Fibroblast of villous mesenchyme (primary cell): Measurements from ENCODE around the gene SYPL1. TPM values are rescaled to one million over a fixed set of nuclear protein-coding genes. Genes with fewer than 3 reads are reported as not detected.

Experiments
- DNase-seq: peaks from one replicate; pipeline ENCODE4 v3.0.0-alpha.2; 2010; ENCODE audit warnings: low read depth
- H3K4me3 ChIP-seq: 2 replicates; pipeline ENCODE4 v1.5.1; 2011; ENCODE audit warnings: low read depth, mild to moderate bottlenecking, low read length
- CTCF ChIP-seq: IDR thresholded peaks from 2 replicates; pipeline ENCODE4 v1.5.1; 2012; ENCODE audit warnings: low read depth, mild to moderate bottlenecking, low read length; ENCODE audit not compliant: insufficient read depth
- total RNA-seq: library from RNA; depleted of rRNA; stranded (reverse); fragments of >200 nt; gene quantifications from 2 replicates; pipeline ENCODE4 v1.2.3, GENCODE V29; 2012

Gene SYPL1
- total RNA-seq, 1 donor = 55.3 TPM

DNA sequence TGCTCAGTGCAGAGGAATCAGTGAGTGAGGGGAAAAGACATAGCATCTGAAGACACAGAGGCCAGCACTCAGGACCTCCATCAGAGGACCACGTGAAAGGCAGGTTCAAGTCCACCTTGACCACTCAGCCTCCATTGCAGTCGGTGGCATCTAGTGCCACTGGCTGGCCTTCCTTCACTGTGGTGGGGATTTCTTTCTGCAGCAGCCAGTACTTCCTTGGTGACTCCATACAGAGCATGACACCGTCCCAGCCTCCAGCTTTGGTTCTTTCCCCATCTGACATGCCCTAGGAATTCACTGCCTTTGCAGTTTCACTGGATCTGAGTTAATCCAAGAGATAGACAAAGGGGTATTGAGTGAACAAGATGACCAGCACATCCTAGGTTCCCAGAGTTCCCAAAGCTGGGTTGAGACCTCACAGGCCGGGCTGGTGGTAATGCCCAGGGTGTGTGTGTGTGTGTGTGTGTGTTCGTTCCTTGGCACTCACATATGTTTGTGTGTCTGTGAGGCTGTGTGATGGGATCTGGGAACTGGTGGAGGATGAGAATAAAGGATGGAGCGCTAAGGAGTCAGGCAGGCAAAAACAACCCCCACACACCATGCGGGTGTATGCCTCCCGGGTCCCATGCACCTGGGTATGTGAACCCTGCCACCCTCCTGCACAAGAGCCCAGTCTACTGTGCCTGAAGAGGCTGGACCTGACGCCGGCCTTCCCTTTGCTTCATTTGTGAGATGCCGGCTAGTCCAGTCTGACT, 57.8 kb downstream of the SYPL1 start:
- no peak for TF ChIP-seq CTCF
- H3K4me3 ChIP-seq = no peak overlapping the region
- DNase-seq = no peak

DNA sequence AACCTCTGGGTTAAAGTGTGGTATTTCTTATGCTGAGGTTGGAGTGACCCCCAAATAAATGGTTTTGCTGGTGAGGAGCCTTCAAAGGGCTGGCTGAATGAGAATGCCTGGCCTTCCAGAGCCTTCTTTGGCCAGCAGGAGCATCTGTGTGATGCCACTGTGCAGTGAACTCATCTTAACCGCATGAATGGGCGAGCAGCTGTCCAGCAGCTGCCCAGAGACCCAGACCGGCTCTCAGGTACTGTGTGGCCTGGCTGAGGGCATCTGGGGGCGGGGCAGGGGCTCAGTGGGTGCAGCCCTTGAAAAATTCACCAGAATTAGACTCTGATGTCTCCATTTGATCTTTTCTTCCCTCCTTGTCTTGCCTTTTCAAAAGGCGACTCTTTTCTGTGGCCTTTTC, 59.0 kb downstream of the SYPL1 start:
- H3K4me3 ChIP-seq = no peak overlapping the region
- no peak for DNase-seq
- TF ChIP-seq CTCF = no peak

- DNase-seq = no peak
- TF ChIP-seq CTCF = no peak
- H3K4me3 ChIP-seq = no peak overlapping the region
Measured at GRCh38 chr7:106052681-106053080, 59.4 kb downstream of the SYPL1 start.

- no peak overlapping the region for H3K4me3 ChIP-seq
- no peak for TF ChIP-seq CTCF
- peak; percentile 58 for DNase-seq
Measured at GRCh38 chr7:106050746-106051117, 61.4 kb downstream of the SYPL1 start.

DNA sequence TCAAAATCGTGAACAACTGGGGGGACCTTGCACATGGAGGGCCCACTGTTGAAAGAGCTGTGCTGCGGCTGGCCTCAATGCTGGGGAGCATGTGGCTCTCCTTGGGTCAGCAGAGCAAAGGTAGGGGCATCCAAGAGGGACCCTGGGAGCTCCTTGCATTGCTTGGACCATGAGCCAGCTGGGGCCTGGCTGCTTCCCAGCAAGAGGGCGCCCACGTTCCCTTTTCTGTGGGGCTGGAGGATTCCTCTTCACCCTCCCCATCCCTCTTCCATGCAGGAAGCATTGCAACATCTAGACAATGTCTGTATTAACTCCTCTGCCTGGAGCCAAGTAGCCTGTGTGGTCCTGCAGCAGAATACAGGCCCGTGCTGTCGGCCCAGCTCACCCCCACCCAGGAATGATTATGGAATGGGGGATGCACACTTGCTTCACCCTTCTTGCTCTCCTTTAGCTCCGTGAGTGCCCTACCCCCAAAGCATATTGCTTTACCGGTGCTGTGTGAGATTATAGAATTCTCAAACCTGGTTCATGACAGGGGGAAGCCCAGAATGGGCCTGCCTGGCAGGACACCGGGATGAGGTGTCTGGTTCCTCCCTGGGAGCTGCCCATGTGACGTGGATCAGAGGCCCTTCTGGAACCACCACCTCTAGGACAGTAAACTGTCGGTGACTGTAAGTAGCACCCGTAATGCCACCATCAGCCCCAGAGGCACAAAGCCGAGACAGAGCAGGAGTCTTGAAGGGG, 61.9 kb downstream of the SYPL1 start:
- H3K4me3 ChIP-seq = no peak overlapping the region
- TF ChIP-seq CTCF = peak; percentile 41
- DNase-seq = peak; percentile 83

DNA sequence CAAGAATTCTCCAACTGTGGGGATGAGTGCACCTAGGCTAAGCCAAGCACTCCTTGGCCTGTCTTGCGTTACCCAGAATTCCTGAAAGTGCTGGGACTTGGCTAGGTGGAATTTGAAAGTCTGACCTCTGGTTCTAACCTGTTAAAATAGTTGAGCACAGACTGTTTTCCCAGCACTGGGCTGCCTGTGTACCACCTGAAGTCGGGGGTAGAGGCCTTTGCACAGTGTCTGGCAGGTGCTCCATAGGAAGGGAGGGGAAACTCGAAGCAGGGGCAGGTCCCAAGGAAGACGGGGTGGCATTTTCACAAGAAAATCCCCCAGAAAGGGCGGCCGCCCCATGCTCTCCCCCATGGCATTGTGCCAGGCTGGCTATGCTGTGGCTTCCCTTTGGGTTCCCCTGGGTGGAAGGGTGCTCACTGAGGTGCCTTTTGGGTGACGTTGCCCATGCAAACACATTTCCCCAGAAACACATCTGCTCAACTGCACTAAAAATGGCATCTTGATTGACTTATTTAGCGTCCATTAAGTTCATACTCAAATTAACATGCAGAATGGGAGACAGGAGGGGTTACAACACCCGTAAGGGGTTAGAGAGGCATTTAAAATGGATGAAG, 62.9 kb downstream of the SYPL1 start:
- no peak for DNase-seq
- no peak for TF ChIP-seq CTCF
- no peak overlapping the region for H3K4me3 ChIP-seq

DNA sequence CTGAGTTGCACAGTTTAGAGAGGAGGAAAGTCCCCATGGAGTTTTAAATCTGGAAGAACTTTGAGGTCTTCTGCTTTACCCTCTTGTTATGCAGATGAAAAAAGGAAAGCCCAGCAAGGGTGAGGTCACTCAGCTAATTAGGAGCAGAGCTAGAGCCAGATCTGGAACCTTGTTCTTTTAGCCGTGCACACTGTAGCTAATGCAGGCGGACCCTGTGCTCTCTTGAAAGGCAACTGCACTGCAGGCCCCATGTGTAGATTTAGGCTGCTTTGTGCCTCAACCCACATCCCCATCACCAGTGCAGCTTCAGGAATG, 63.4 kb downstream of the SYPL1 start:
- TF ChIP-seq CTCF = no peak
- H3K4me3 ChIP-seq = no peak overlapping the region
- DNase-seq = no peak
